HG03571 (cell line): ENCODE data around the gene OXCT1.
"Not testable (repeated sequence)": the region's sequence is repeated elsewhere in the genome, so short reads cannot be mapped to it uniquely, and the experiment has no call there.

Experiments
- ATAC-seq: cut with Tn5 transposase; IDR thresholded peaks from one replicate; pipeline ENCODE4 v1.9.1; 2021; ENCODE audit not compliant: unreplicated experiment

The OXCT1 gene

GRCh38 chr5:41778410-41778809, 91.8 kb downstream of the OXCT1 start:
- ATAC-seq = no peak

GRCh38 chr5:41776435-41776834, 93.8 kb downstream of the OXCT1 start:
- ATAC-seq = no peak

- ATAC-seq = no peak
These were observed 96.4 kb downstream of the OXCT1 start for GRCh38 chr5:41773799-41774198.

GRCh38 chr5:41772785-41773442, 97.3 kb downstream of the OXCT1 start:
- ATAC-seq = no peak

- ATAC-seq = no peak
These were observed 98.2 kb downstream of the OXCT1 start for GRCh38 chr5:41772056-41772455.

GRCh38 chr5:41770799-41771198, 99.4 kb downstream of the OXCT1 start:
- peak; percentile 81 for ATAC-seq

- no peak for ATAC-seq
These were observed 101.5 kb downstream of the OXCT1 start for GRCh38 chr5:41768692-41769091.

- ATAC-seq = no peak
These were observed 105.6 kb downstream of the OXCT1 start for GRCh38 chr5:41764650-41765049.

GRCh38 chr5:41763574-41763973, 106.7 kb downstream of the OXCT1 start:
- no peak for ATAC-seq

- ATAC-seq = no peak
These were observed 107.1 kb downstream of the OXCT1 start for GRCh38 chr5:41763081-41763480.

- ATAC-seq = no peak
These were observed 107.8 kb downstream of the OXCT1 start for GRCh38 chr5:41762426-41762825.

GRCh38 chr5:41761663-41762062, 108.6 kb downstream of the OXCT1 start:
- no peak for ATAC-seq

GRCh38 chr5:41755705-41756104, 114.5 kb downstream of the OXCT1 start:
- no peak for ATAC-seq

- no peak for ATAC-seq
These were observed 115.4 kb downstream of the OXCT1 start for GRCh38 chr5:41754857-41755256.

- no peak for ATAC-seq
These were observed 118.4 kb downstream of the OXCT1 start for GRCh38 chr5:41751867-41752266.

- peak; percentile 94 for ATAC-seq
These were observed 121.6 kb downstream of the OXCT1 start for GRCh38 chr5:41748631-41749030.

- no peak for ATAC-seq
These were observed 122.5 kb downstream of the OXCT1 start for GRCh38 chr5:41747708-41748107.

GRCh38 chr5:41747301-41747700, 122.9 kb downstream of the OXCT1 start:
- ATAC-seq = no peak

- not testable (repeated sequence) for ATAC-seq
These were observed 127.6 kb downstream of the OXCT1 start for GRCh38 chr5:41742608-41743007.

GRCh38 chr5:41738710-41739354, 131.4 kb downstream of the OXCT1 start:
- no peak for ATAC-seq

- ATAC-seq = no peak
These were observed 133.6 kb downstream of the OXCT1 start for GRCh38 chr5:41736641-41737040.

- peak; percentile 57 for ATAC-seq
These were observed 135.0 kb downstream of the OXCT1 start for GRCh38 chr5:41735213-41735612.

- not testable (repeated sequence) for ATAC-seq
These were observed 140.8 kb downstream of the OXCT1 start for GRCh38 chr5:41729381-41729780.
